HepG2 (cell line): ENCODE measurements around the gene CALML5. TPM values are rescaled to one million over a fixed set of nuclear protein-coding genes. Genes with fewer than 3 reads are reported as not detected.

ENCODE experiments used
- ATAC-seq: fragments of 200-7000 bp; cut with Tn5 transposase; 3 replicates; pipeline ENCODE4 v1.9.1; 2020; ENCODE audit warnings: mild to moderate bottlenecking, moderate library complexity
- BruUV-seq: library from RNA; stranded (reverse); fragments of 400-500 nt; replicated peaks from 2 replicates; lab custom pipeline; 2021; lab: Mats Ljungman, UMichigan
- CTCF ChIA-PET: fragments of 300-600 bp; formaldehyde crosslinking; extraction: SDS; loops from one replicate; lab custom pipeline; 2021; ENCODE audit warnings: low total read pairs, inconsistent platforms, low intra/inter-chr PET ratio; lab: Yijun Ruan, JAX
- POLR2A ChIA-PET: fragments of 350-600 bp; sonication (Branson Sonifier 250); formaldehyde crosslinking; loops from one replicate; lab custom pipeline; 2020; ENCODE audit warnings: antibody characterized with exemption, inconsistent platforms; lab: Yijun Ruan, JAX
- DNase-seq: peaks from one replicate; pipeline ENCODE4 v3.0.0-alpha.2; 2015; ENCODE audit warnings: low spot score
- FAIRE-seq: peaks from 3 replicates; lab custom pipeline; 2011; peaks lifted over from hg19 to GRCh38; lab: Jason Lieb, UNC
- H2AFZ ChIP-seq: one replicate; pipeline ENCODE4 v1.6.1; 2011; ENCODE audit warnings: low read length, inconsistent platforms
- H3K27ac ChIP-seq: fragments of 300-600 bp; 3 replicates; pipeline ENCODE4 v1.8.0; 2011; ENCODE audit warnings: mixed run types, mild to moderate bottlenecking, mixed read lengths, low read length, inconsistent platforms; ENCODE audit not compliant: insufficient read depth; ENCODE audit errors: extremely low read length
- H3K27me3 ChIP-seq, 2 experiments: fragments of 200-600 bp in 1 of 2; 2 replicates in 1 of 2; 3 replicates in 1 of 2; pipeline versions ENCODE4 v1.6.0 to v1.8.0; 2011; ENCODE audit warnings: low read length in 2 of 2, mild to moderate bottlenecking in 2 of 2, moderate library complexity in 2 of 2, inconsistent platforms in 1 of 2; ENCODE audit not compliant: insufficient read depth in 2 of 2, control insufficient read depth in 1 of 2
- H3K36me3 ChIP-seq, 2 experiments: fragments of 200-600 bp in 1 of 2; replicated peaks in 1 of 2; 2 replicates in 1 of 2; 3 replicates in 1 of 2; pipeline versions ENCODE4 v1.5.1 to v1.8.0; 2011; ENCODE audit warnings: low read length in 2 of 2, inconsistent platforms in 1 of 2; ENCODE audit not compliant: insufficient read depth in 2 of 2, control insufficient read depth in 1 of 2
- H3K4me1 ChIP-seq: 2 replicates; pipeline ENCODE4 v1.5.1; 2012; ENCODE audit warnings: low read length, inconsistent platforms; ENCODE audit not compliant: insufficient read depth
- H3K4me2 ChIP-seq: 2 replicates; pipeline ENCODE4 v1.6.0; 2011; ENCODE audit warnings: low read depth, low read length, inconsistent platforms
- H3K4me3 ChIP-seq, 3 experiments: fragments of 200-600 bp in 1 of 3; sonication (generic), shearing (Covaris generic) in 1 of 3; replicated peaks in 1 of 3; 2 replicates each; pipeline ENCODE4 v1.5.1; 2011 to 2016; ENCODE audit warnings: low read length in 3 of 3, inconsistent platforms in 2 of 3, low read depth in 2 of 3, mild to moderate bottlenecking in 2 of 3, control low read depth in 1 of 3, mixed read lengths in 1 of 3; ENCODE audit not compliant: insufficient read depth in 1 of 3
- H3K79me2 ChIP-seq: one replicate; pipeline ENCODE4 v1.6.1; 2011; ENCODE audit warnings: low read length, inconsistent platforms; ENCODE audit not compliant: insufficient read depth
- H3K9ac ChIP-seq: 2 replicates; pipeline ENCODE4 v1.6.0; 2011; ENCODE audit warnings: mild to moderate bottlenecking, low read depth, low read length, inconsistent platforms; ENCODE audit not compliant: insufficient read depth
- H3K9me3 ChIP-seq: 2 replicates; pipeline ENCODE4 v1.5.1; 2012; ENCODE audit warnings: mild to moderate bottlenecking, low read length
- H4K20me1 ChIP-seq: 2 replicates; pipeline ENCODE4 v1.6.0; 2011; ENCODE audit warnings: inconsistent platforms, mild to moderate bottlenecking, low read length, moderate library complexity; ENCODE audit not compliant: insufficient read depth
- NFE2L2 ChIP-seq: fragments of 150-350 bp; IDR thresholded peaks from 2 replicates; pipeline ENCODE4 v1.6.1; 2014; ENCODE audit warnings: low read length
- PRDM4 ChIP-seq: sonication (generic); formaldehyde crosslinking; IDR thresholded peaks from 2 replicates; pipeline ENCODE4 v1.9.0; 2021; ENCODE audit warnings: missing genetic modification reagents, borderline replicate concordance
- ZBTB38 ChIP-seq: sonication (generic); formaldehyde crosslinking; IDR thresholded peaks from 2 replicates; pipeline ENCODE4 v1.5.1; 2020; ENCODE audit warnings: mild to moderate bottlenecking, missing genetic modification reagents
- ZFP36L2 ChIP-seq: sonication (generic); formaldehyde crosslinking; IDR thresholded peaks from 2 replicates; pipeline ENCODE4 v1.4.0; 2020; ENCODE audit warnings: missing genetic modification reagents
- WGBS: methylation state at CpG from one replicate; pipeline ENCODE4 v1.1.6; 2017; ENCODE audit warnings: low lambda C conversion rate; 5-methylcytosine and 5-hydroxymethylcytosine counted together
- in situ Hi-C: cut with HindIII; loops from 2 replicates; pipeline ENCODE4 v1.10.0; 2017; ENCODE audit warnings: low pct_unique_long_range_greater_than_20kb; ENCODE audit not compliant: extremely low pct_ligation_motif_present
- intact Hi-C: fragments of 100-400 bp; cut with micrococcal nuclease; formaldehyde crosslinking; loops from one replicate; pipeline ENCODE4 v1.10.0; 2022; ENCODE audit not compliant: unreplicated experiment
- polyA plus RNA-seq, 8 experiments: library from polyadenylated mRNA; depleted of rRNA in 3 of 8; stranded (reverse) in 7 of 8; unstranded in 1 of 8; fragments of >200 nt; fragmentation: Illumina TruSeq in 4 of 8; extraction: Trizol in 4 of 8; gene quantifications; 2 replicates each; pipeline versions ENCODE4 v1.2.1 to v1.2.3, GENCODE V29; 2011 to 2016; ENCODE audit warnings: low read depth in 4 of 8, missing spikeins in 1 of 8, mixed read lengths in 1 of 8; ENCODE audit not compliant: insufficient read depth in 1 of 8
- total RNA-seq, 5 experiments: library from RNA; depleted of rRNA; stranded (reverse); fragments of >200 nt; fragmentation: Illumina TruSeq; extraction: Trizol; gene quantifications; 2 replicates each; pipeline ENCODE4 v1.2.3, GENCODE V29; 2016; ENCODE audit warnings: low read depth in 1 of 5
- TF ChIP-seq, protein P1 (sequence below): sonication (generic); formaldehyde crosslinking; IDR thresholded peaks from 2 replicates; pipeline ENCODE4 v1.4.0; 2020; ENCODE audit warnings: mild to moderate bottlenecking, missing genetic modification reagents, borderline replicate concordance

The CALML5 gene
- total and polyA plus RNA-seq, 2 of the 13 experiments (the other 11 are each of a cell fraction or from before 2014, with no cell fraction given) = not detected

GRCh38 chr10:5524641-5525560 is 25.5 kb upstream of the CALML5 start, which contains the start of gene CALML3:
Gene CALML3, plus strand, starts transcription at chr10:5524961. Its CDS starts 125 bp downstream, at chr10:5525086.
- WGBS = 90% methylated on average over 47 of the region's 64 CpGs
- CTCF ChIA-PET = no interaction called here
- ATAC-seq (no peak), FAIRE-seq (no peak), DNase-seq (no peak)
- no peak within 1 kb of the TSS for H2AFZ ChIP-seq
- H3K36me3 ChIP-seq = no peaks in the 10 kb centered on the region
- BruUV-seq = no TSS peak
- no peaks in the 10 kb centered on the region for H4K20me1 ChIP-seq
- TF ChIP-seq ZBTB38 = peak; percentile 29; the same call in 1 of the 2 replicates
- TF ChIP-seq, protein P1, sequence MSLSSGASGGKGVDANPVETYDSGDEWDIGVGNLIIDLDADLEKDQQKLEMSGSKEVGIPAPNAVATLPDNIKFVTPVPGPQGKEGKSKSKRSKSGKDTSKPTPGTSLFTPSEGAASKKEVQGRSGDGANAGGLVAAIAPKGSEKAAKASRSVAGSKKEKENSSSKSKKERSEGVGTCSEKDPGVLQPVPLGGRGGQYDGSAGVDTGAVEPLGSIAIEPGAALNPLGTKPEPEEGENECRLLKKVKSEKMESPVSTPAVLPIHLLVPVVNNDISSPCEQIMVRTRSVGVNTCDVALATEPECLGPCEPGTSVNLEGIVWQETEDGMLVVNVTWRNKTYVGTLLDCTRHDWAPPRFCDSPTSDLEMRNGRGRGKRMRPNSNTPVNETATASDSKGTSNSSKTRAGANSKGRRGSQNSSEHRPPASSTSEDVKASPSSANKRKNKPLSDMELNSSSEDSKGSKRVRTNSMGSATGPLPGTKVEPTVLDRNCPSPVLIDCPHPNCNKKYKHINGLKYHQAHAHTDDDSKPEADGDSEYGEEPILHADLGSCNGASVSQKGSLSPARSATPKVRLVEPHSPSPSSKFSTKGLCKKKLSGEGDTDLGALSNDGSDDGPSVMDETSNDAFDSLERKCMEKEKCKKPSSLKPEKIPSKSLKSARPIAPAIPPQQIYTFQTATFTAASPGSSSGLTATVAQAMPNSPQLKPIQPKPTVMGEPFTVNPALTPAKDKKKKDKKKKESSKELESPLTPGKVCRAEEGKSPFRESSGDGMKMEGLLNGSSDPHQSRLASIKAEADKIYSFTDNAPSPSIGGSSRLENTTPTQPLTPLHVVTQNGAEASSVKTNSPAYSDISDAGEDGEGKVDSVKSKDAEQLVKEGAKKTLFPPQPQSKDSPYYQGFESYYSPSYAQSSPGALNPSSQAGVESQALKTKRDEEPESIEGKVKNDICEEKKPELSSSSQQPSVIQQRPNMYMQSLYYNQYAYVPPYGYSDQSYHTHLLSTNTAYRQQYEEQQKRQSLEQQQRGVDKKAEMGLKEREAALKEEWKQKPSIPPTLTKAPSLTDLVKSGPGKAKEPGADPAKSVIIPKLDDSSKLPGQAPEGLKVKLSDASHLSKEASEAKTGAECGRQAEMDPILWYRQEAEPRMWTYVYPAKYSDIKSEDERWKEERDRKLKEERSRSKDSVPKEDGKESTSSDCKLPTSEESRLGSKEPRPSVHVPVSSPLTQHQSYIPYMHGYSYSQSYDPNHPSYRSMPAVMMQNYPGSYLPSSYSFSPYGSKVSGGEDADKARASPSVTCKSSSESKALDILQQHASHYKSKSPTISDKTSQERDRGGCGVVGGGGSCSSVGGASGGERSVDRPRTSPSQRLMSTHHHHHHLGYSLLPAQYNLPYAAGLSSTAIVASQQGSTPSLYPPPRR (CRISPR knock-in tag) = no peak
- TF ChIP-seq ZFP36L2 (CRISPR knock-in tag) = no peak
- no peak for TF ChIP-seq NFE2L2
- no peak for TF ChIP-seq PRDM4 (CRISPR knock-in tag)
- H3K79me2 ChIP-seq = no peaks in the 10 kb centered on the region
- H3K27me3 ChIP-seq = no peaks in the 10 kb centered on the region
- H3K4me3 ChIP-seq = no peak within 1 kb of the TSS
- H3K9ac ChIP-seq = no peak within 1 kb of the TSS
- peaks cover 74% of the 10 kb centered on the region for H3K4me1 ChIP-seq
- in situ Hi-C loops = no loop called here
- POLR2A ChIA-PET = interaction anchor here (0.9 to 1.2 kb wide), 2 partner anchors 24 to 79 kb away, joined by 3 to 4 read pairs; no protein-coding TSS in a partner anchor
- no peak within 1 kb of the TSS for H3K4me2 ChIP-seq
- H3K27ac ChIP-seq = no peak within 1 kb of the TSS
- H3K9me3 ChIP-seq = no peaks in the 10 kb centered on the region
- intact Hi-C loops = no loop called here
